ENCODE data around the gene ANTKMT.
"Not testable (repeated sequence)": the region's sequence is repeated elsewhere in the genome, so short reads cannot be mapped to it uniquely, and the experiment has no call there.

ANTKMT gene

DNA sequence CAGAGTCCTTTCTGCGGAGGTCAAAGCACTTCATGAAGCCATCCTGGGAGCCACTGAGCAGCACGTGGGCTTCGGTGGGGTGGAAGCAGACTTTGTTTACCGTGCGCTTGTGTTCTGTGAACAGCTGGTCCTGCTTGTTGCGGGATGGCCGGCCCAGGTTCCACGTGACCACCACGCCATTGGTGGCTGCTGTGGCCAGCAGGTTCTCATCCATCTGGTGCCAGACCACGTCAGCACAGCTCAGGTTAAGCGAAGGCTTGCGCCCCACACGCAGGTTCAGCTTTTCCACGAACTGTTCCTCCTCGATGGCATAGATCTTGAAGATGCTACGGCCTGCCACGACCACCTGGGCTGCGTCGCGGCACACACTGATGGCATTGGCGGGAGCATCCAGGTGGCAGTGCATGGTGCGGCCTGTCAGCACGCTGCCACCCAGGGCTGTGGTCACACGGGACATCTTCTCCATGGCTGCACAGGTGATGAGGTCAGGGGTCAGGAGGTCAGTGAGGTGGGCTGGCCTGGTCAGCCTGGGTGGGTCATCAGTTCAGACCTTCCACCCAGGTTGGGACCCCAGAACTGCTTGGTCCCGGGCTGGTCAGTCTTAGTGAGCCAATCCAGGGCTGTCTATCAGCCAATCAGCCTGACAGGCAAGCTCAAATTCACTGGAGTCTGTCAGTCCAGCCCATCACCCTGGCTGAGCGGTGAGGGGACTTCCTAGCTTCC, 31.6 kb upstream of the ANTKMT start:
- H3K18ac ChIP-seq (ENCODE audit: low read length), result no peak overlapping the region
- peak overlapping the region; percentile 82 for H3K4me2 ChIP-seq (ENCODE audit: insufficient read depth, low read length, poor library complexity, severe bottlenecking)
- H3K36me3 ChIP-seq (replicated peaks in 1 of 2; ENCODE audit: control insufficient read depth in 2 of 2, insufficient read depth in 2 of 2, low read length in 2 of 2), result peaks cover 21 to 37% of the 10 kb centered on the region in 2 donors
- H3K4me3 ChIP-seq (ENCODE audit: low read length in 2 of 2), result peak overlapping the region; percentile 78 to 89
- peaks cover 4 to 27% (median 14%) of the 10 kb centered on the region in 3 experiments for H3K27me3 ChIP-seq (ENCODE audit: control insufficient read depth in 3 of 3, insufficient read depth in 3 of 3, low read depth in 1 of 3, low read length in 3 of 3)
- DNase-seq (ENCODE audit: low spot score), result no peak
- peaks cover 4 to 9% of the 10 kb centered on the region in 2 donors for H3K4me1 ChIP-seq (ENCODE audit: control insufficient read depth in 2 of 2, insufficient read depth in 1 of 2, low read depth in 1 of 2, low read length in 2 of 2)
- H3K23ac ChIP-seq (ENCODE audit: low read depth, low read length, poor library complexity), result peak overlapping the region; percentile 26
- H3K4ac ChIP-seq (ENCODE audit: low read length), result no peak overlapping the region
- peaks cover 0 to 2% of the 10 kb centered on the region in 2 donors for H3K9me3 ChIP-seq (replicated peaks in 1 of 2; ENCODE audit: control insufficient read depth in 2 of 2, insufficient read depth in 1 of 2, low read depth in 1 of 2, low read length in 2 of 2)
- no peak overlapping the region for H2BK120ac ChIP-seq (ENCODE audit: low read depth, low read length)
- H2AK5ac ChIP-seq (ENCODE audit: low read depth, low read length), result peak overlapping the region; percentile 33
- H2AFZ ChIP-seq (ENCODE audit: low read length), result peak overlapping the region; percentile 92
- H2BK12ac ChIP-seq (ENCODE audit: low read length), result no peak overlapping the region
- no peak overlapping the region for H4K91ac ChIP-seq (ENCODE audit: low read depth, low read length, poor library complexity)
- no peak overlapping the region for H3K27ac ChIP-seq (replicated peaks; ENCODE audit: low read length)
- H2BK5ac ChIP-seq (ENCODE audit: low read length), result no peak overlapping the region
- WGBS, 2 donors (ENCODE audit: extremely low coverage in 2 of 2, insufficient read length in 2 of 2, insufficient replicate concordance in 1 of 2), result no CpG with 5 or more reads among the region's 26 CpGs
- H2BK15ac ChIP-seq (ENCODE audit: low read length), result no peak overlapping the region
- peak overlapping the region; percentile 83 for H4K8ac ChIP-seq (ENCODE audit: low read depth, low read length)
- no peak overlapping the region for H3K14ac ChIP-seq (ENCODE audit: low read length)
- H3K9ac ChIP-seq (ENCODE audit: low read depth, low read length, poor library complexity), result peak overlapping the region; percentile 78
- peaks cover 17% of the 10 kb centered on the region for H3K79me1 ChIP-seq (ENCODE audit: low read depth, low read length)

DNA sequence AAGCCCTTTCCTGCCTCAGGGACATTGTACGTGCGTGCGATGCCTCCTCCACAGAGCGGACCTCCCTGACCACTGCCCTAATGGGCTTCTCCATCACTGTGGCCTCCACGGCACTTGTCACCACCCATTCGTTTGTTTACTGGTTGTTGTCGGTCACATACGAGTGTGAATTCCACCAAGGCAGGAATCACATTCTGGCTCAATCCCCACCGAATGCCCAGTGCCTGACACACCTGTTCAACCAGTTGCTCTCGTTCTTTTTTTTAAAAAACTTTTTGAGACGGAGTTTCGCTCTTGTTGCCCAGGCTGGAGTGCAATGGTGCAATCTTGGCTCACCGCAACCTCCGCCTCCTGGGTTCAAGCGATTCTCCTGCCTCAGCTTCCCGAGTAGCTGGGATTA, 29.7 kb upstream of the ANTKMT start:
- not testable (repeated sequence) for H3K4ac ChIP-seq (ENCODE audit: low read length); H2AFZ ChIP-seq (ENCODE audit: low read length); H3K4me2 ChIP-seq (ENCODE audit: insufficient read depth, low read length, poor library complexity, severe bottlenecking); DNase-seq (ENCODE audit: low spot score); H3K27ac ChIP-seq (replicated peaks; ENCODE audit: low read length); H4K91ac ChIP-seq (ENCODE audit: low read depth, low read length, poor library complexity); H3K23ac ChIP-seq (ENCODE audit: low read depth, low read length, poor library complexity); H2BK5ac ChIP-seq (ENCODE audit: low read length); H3K14ac ChIP-seq (ENCODE audit: low read length); H3K18ac ChIP-seq (ENCODE audit: low read length); H4K8ac ChIP-seq (ENCODE audit: low read depth, low read length); H2BK15ac ChIP-seq (ENCODE audit: low read length); H3K9me3 ChIP-seq (replicated peaks in 1 of 2; ENCODE audit: control insufficient read depth in 2 of 2, insufficient read depth in 1 of 2, low read depth in 1 of 2, low read length in 2 of 2); H3K9ac ChIP-seq (ENCODE audit: low read depth, low read length, poor library complexity); H2BK120ac ChIP-seq (ENCODE audit: low read depth, low read length)
- peaks cover 4 to 13% of the 10 kb centered on the region in 2 donors for H3K4me1 ChIP-seq (ENCODE audit: control insufficient read depth in 2 of 2, insufficient read depth in 1 of 2, low read depth in 1 of 2, low read length in 2 of 2)
- H2BK12ac ChIP-seq (ENCODE audit: low read length), result peak overlapping the region; percentile 0
- peaks cover 15% of the 10 kb centered on the region for H3K79me1 ChIP-seq (ENCODE audit: low read depth, low read length)
- no CpG with 5 or more reads among the region's 16 CpGs for WGBS, 2 donors (ENCODE audit: extremely low coverage in 2 of 2, insufficient read length in 2 of 2, insufficient replicate concordance in 1 of 2)
- peak overlapping the region; percentile 53 for H2AK5ac ChIP-seq (ENCODE audit: low read depth, low read length)
- peaks cover 10 to 47% (median 28%) of the 10 kb centered on the region in 3 experiments for H3K27me3 ChIP-seq (ENCODE audit: control insufficient read depth in 3 of 3, insufficient read depth in 3 of 3, low read depth in 1 of 3, low read length in 3 of 3)
- peak overlapping the region in 1 of 2 donors; percentile 62 for H3K4me3 ChIP-seq (ENCODE audit: low read length in 2 of 2)
- H3K36me3 ChIP-seq (replicated peaks in 1 of 2; ENCODE audit: control insufficient read depth in 2 of 2, insufficient read depth in 2 of 2, low read length in 2 of 2), result peaks cover 13 to 19% of the 10 kb centered on the region in 2 donors

DNA sequence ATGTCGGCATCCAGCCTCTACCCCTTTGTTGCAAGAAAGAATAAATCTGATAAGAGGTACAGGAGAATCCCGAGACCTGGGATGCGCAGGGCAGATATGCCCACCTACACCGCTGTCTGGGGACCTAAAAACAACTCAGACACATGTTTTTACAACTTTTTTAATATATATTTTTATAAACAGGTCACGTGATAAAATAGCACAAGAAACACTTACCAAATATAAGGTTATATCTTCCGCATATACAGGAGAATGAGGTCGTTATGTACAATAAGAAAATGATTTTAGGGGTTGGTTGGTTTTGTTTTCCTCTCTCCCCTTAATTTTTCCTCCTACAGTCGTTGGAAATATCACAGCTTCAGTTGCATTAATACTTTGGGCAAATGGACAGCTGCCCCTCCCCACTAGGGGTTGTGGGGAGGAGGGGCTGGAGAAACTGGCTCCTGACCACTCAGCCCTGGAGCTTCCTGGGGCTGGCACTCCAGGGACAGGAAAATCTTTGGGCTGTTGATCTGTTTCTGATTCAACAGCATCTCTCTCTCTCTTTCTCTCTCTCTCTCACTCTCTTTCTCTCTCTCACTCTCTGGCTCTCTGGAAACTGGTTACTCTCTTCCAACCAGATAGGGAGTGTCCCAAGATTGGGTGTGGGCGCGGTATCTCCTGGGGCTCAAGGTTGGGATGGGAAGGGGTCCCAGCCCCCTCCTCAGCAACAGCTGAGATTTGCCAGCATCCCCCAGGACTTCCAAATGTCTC, 28.4 kb upstream of the ANTKMT start:
- Histone ChIP-seq H3K18ac (ENCODE audit: low read length) (no peak overlapping the region), H3K4ac (ENCODE audit: low read length) (no peak overlapping the region), H3K4me2 (ENCODE audit: insufficient read depth, low read length, poor library complexity, severe bottlenecking) (no peak overlapping the region), H2AFZ (ENCODE audit: low read length) (no peak overlapping the region), H3K4me3 (ENCODE audit: low read length in 2 of 2) (no peak overlapping the region), H4K8ac (ENCODE audit: low read depth, low read length) (no peak overlapping the region), H2BK120ac (ENCODE audit: low read depth, low read length) (no peak overlapping the region), H2BK5ac (ENCODE audit: low read length) (no peak overlapping the region), H2AK5ac (ENCODE audit: low read depth, low read length) (peak overlapping the region; percentile 56), H3K4me1 (ENCODE audit: control insufficient read depth in 2 of 2, insufficient read depth in 1 of 2, low read depth in 1 of 2, low read length in 2 of 2) (peaks cover 4 to 13% of the 10 kb centered on the region in 2 donors), H3K36me3 (replicated peaks in 1 of 2; ENCODE audit: control insufficient read depth in 2 of 2, insufficient read depth in 2 of 2, low read length in 2 of 2) (peaks cover 4 to 6% of the 10 kb centered on the region in 2 donors), H2BK15ac (ENCODE audit: low read length) (no peak overlapping the region), H2BK12ac (ENCODE audit: low read length) (no peak overlapping the region), H3K9ac (ENCODE audit: low read depth, low read length, poor library complexity) (no peak overlapping the region), H3K79me1 (ENCODE audit: low read depth, low read length) (peaks cover 15% of the 10 kb centered on the region), H3K14ac (ENCODE audit: low read length) (no peak overlapping the region), H3K9me3 (replicated peaks in 1 of 2; ENCODE audit: control insufficient read depth in 2 of 2, insufficient read depth in 1 of 2, low read depth in 1 of 2, low read length in 2 of 2) (peaks cover 0 to 6% of the 10 kb centered on the region in 2 donors), H4K91ac (ENCODE audit: low read depth, low read length, poor library complexity) (no peak overlapping the region), H3K27ac (replicated peaks; ENCODE audit: low read length) (no peak overlapping the region), H3K23ac (ENCODE audit: low read depth, low read length, poor library complexity) (no peak overlapping the region), H3K27me3 (ENCODE audit: control insufficient read depth in 3 of 3, insufficient read depth in 3 of 3, low read depth in 1 of 3, low read length in 3 of 3) (peaks cover 10 to 57% (median 28%) of the 10 kb centered on the region in 3 experiments)
- no CpG with 5 or more reads among the region's 10 CpGs for WGBS, 2 donors (ENCODE audit: extremely low coverage in 2 of 2, insufficient read length in 2 of 2, insufficient replicate concordance in 1 of 2)
- DNase-seq (ENCODE audit: low spot score), result no peak

DNA sequence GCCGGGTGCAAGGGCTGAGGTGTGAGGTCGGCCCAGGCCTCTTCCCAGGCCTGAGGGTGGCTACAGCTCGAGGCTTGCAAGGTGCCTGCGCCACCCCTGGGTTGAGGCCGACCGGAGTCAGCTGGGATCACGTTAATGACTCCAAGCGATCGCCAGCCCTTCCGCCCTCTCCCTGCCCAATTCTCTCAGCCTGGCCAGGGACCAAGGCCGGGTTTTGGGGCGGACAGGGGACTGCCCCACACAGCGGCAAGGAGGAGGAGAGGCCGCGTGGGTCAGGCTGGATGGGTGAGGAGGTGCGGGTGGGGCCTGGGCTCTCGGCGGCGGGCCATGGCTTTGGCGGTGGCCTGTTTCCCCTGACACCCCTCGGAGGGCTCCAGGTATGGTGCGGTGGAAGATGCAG, 27.6 kb upstream of the ANTKMT start:
- Histone ChIP-seq H3K18ac (ENCODE audit: low read length) (peak overlapping the region; percentile 64), H2BK12ac (ENCODE audit: low read length) (peak overlapping the region; percentile 41), H4K8ac (ENCODE audit: low read depth, low read length) (no peak overlapping the region), H3K4me3 (ENCODE audit: low read length in 2 of 2) (no peak overlapping the region), H2BK120ac (ENCODE audit: low read depth, low read length) (no peak overlapping the region), H3K9me3 (replicated peaks in 1 of 2; ENCODE audit: control insufficient read depth in 2 of 2, insufficient read depth in 1 of 2, low read depth in 1 of 2, low read length in 2 of 2) (peaks cover 0 to 6% of the 10 kb centered on the region in 2 donors), H3K4me2 (ENCODE audit: insufficient read depth, low read length, poor library complexity, severe bottlenecking) (no peak overlapping the region), H3K9ac (ENCODE audit: low read depth, low read length, poor library complexity) (no peak overlapping the region), H3K36me3 (replicated peaks in 1 of 2; ENCODE audit: control insufficient read depth in 2 of 2, insufficient read depth in 2 of 2, low read length in 2 of 2) (no peaks in the 10 kb centered on the region), H3K14ac (ENCODE audit: low read length) (no peak overlapping the region), H2BK5ac (ENCODE audit: low read length) (peak overlapping the region; percentile 3), H3K4ac (ENCODE audit: low read length) (no peak overlapping the region), H2BK15ac (ENCODE audit: low read length) (peak overlapping the region; percentile 87), H3K79me1 (ENCODE audit: low read depth, low read length) (peaks cover 11% of the 10 kb centered on the region), H3K27me3 (ENCODE audit: control insufficient read depth in 3 of 3, insufficient read depth in 3 of 3, low read depth in 1 of 3, low read length in 3 of 3) (peaks cover 10 to 60% (median 28%) of the 10 kb centered on the region in 3 experiments), H2AK5ac (ENCODE audit: low read depth, low read length) (peak overlapping the region; percentile 56), H3K23ac (ENCODE audit: low read depth, low read length, poor library complexity) (peak overlapping the region; percentile 73), H4K91ac (ENCODE audit: low read depth, low read length, poor library complexity) (no peak overlapping the region), H2AFZ (ENCODE audit: low read length) (no peak overlapping the region), H3K4me1 (ENCODE audit: control insufficient read depth in 2 of 2, insufficient read depth in 1 of 2, low read depth in 1 of 2, low read length in 2 of 2) (peaks cover 4 to 13% of the 10 kb centered on the region in 2 donors), H3K27ac (replicated peaks; ENCODE audit: low read length) (no peak overlapping the region)
- WGBS, 2 donors (ENCODE audit: extremely low coverage in 2 of 2, insufficient read length in 2 of 2, insufficient replicate concordance in 1 of 2), result no CpG with 5 or more reads among the region's 22 CpGs
- no peak for DNase-seq (ENCODE audit: low spot score)
